ENCODE measurements around the gene ACSBG1. TPM values are rescaled to one million over a fixed set of nuclear protein-coding genes. Genes with fewer than 3 reads are reported as not detected.

ACSBG1 gene
- total RNA-seq, 5 donors from 2014 or later (not counting 1 experiment from before 2014, with no cell fraction given): not detected

GRCh38 chr15:78149068-78149804, 85.1 kb downstream of the ACSBG1 start, which contains the start of gene IDH3A:
TSS of gene IDH3A (plus strand) at chr15:78149362. CDS start at chr15:78149404, 42 bp downstream.
- peak within 1 kb of the TSS; percentile 67 to 82 for H3K4me3 ChIP-seq (ENCODE audit: control insufficient read depth in 1 of 2, extremely low read depth in 1 of 2, low read length in 1 of 2)
- no peaks in the 10 kb centered on the region for H3K36me3 ChIP-seq (ENCODE audit: control insufficient read depth in 2 of 2, extremely low read depth in 1 of 2, insufficient read depth in 1 of 2, low read length in 1 of 2)
- Mint-ChIP-seq H3K36me3 (peaks cover 10% of the 10 kb centered on the region), H3K27me3 (no peaks in the 10 kb centered on the region), H3K4me1 (peaks cover 36 to 44% (median 40%) of the 10 kb centered on the region in 3 donors), H3K9me3 (no peaks in the 10 kb centered on the region), H3K27ac (peak within 1 kb of the TSS; percentile 86 to 88), H3K4me3 (peak within 1 kb of the TSS; percentile 91 to 94 (median 93))
- ChIA-PET POLR2A (interaction anchor here in 1 of 2 donors (0.6 kb wide), 1 partner anchor 54 kb away, joined by 3 read pairs; no protein-coding TSS in a partner anchor), CTCF (interaction anchor here (0.9 to 1.4 kb wide), 3 partner anchors 9 to 46 kb away, joined by 4 to 10 read pairs (median 4); partner anchors contain the start of gene CIB2 (in 1 of the 2))
- H3K27ac ChIP-seq (ENCODE audit: low read length): peak within 1 kb of the TSS; percentile 18
- H3K27me3 ChIP-seq (replicated peaks in 1 of 2; ENCODE audit: control insufficient read depth in 2 of 2, extremely low read depth in 1 of 2, insufficient read depth in 2 of 2, low read length in 1 of 2): no peaks in the 10 kb centered on the region
- WGBS (ENCODE audit: insufficient coverage): under 1% methylated on average over 79 of the region's 79 CpGs
- DNase-seq (peak; percentile 97 to 100 (median 100)), ATAC-seq (replicated peaks in 1 of 4) (peak; percentile 94 to 97 (median 95))
- peaks cover 10 to 22% of the 10 kb centered on the region in 2 experiments for H3K4me1 ChIP-seq (ENCODE audit: control insufficient read depth in 1 of 2, extremely low read depth in 1 of 2, insufficient read depth in 2 of 2, low read length in 2 of 2)
- no peaks in the 10 kb centered on the region for H3K9me3 ChIP-seq

- ChIA-PET POLR2A (no interaction called here), CTCF (interaction anchor here in 1 of 2 donors (1.0 to 1.5 kb wide), 2 partner anchors 17 to 47 kb away, joined by 3 to 6 read pairs; partner anchors contain the start of gene CIB2)
- ATAC-seq (replicated peaks in 1 of 4) (peak in 2 of 4 experiments; percentile 0 to 14), DNase-seq (no peak)
- Mint-ChIP-seq H3K4me1 (peaks cover 36 to 44% (median 39%) of the 10 kb centered on the region in 3 donors), H3K27me3 (no peaks in the 10 kb centered on the region), H3K27ac (peak overlapping the region; percentile 85 to 88), H3K4me3 (peak overlapping the region; percentile 83 to 93 (median 93)), H3K36me3 (peaks cover 10% of the 10 kb centered on the region), H3K9me3 (no peaks in the 10 kb centered on the region)
- Histone ChIP-seq H3K36me3 (ENCODE audit: control insufficient read depth in 2 of 2, extremely low read depth in 1 of 2, insufficient read depth in 1 of 2, low read length in 1 of 2) (no peaks in the 10 kb centered on the region), H3K9me3 (no peaks in the 10 kb centered on the region), H3K4me3 (ENCODE audit: control insufficient read depth in 1 of 2, extremely low read depth in 1 of 2, low read length in 1 of 2) (peak overlapping the region; percentile 63 to 64), H3K27ac (ENCODE audit: low read length) (peak overlapping the region; percentile 18), H3K4me1 (ENCODE audit: control insufficient read depth in 1 of 2, extremely low read depth in 1 of 2, insufficient read depth in 2 of 2, low read length in 2 of 2) (peaks cover 10 to 22% of the 10 kb centered on the region in 2 experiments), H3K27me3 (replicated peaks in 1 of 2; ENCODE audit: control insufficient read depth in 2 of 2, extremely low read depth in 1 of 2, insufficient read depth in 2 of 2, low read length in 1 of 2) (no peaks in the 10 kb centered on the region)
- 0% methylated on average over 1 of the region's 14 CpGs for WGBS (ENCODE audit: insufficient coverage)
Observed at GRCh38 chr15:78148392-78149067, 85.8 kb downstream of the ACSBG1 start.

GRCh38 chr15:78147566-78147965, 86.8 kb downstream of the ACSBG1 start:
- 100% methylated on average over 5 of the region's 6 CpGs for WGBS (ENCODE audit: insufficient coverage)

GRCh38 chr15:78146425-78147154, 87.8 kb downstream of the ACSBG1 start:
- Histone ChIP-seq H3K4me1 (ENCODE audit: control insufficient read depth in 1 of 2, extremely low read depth in 1 of 2, insufficient read depth in 2 of 2, low read length in 2 of 2) (peaks cover 10 to 22% of the 10 kb centered on the region in 2 experiments), H3K36me3 (ENCODE audit: control insufficient read depth in 2 of 2, extremely low read depth in 1 of 2, insufficient read depth in 1 of 2, low read length in 1 of 2) (no peaks in the 10 kb centered on the region), H3K9me3 (no peaks in the 10 kb centered on the region), H3K4me3 (ENCODE audit: control insufficient read depth in 1 of 2, extremely low read depth in 1 of 2, low read length in 1 of 2) (no peak overlapping the region), H3K27me3 (replicated peaks in 1 of 2; ENCODE audit: control insufficient read depth in 2 of 2, extremely low read depth in 1 of 2, insufficient read depth in 2 of 2, low read length in 1 of 2) (no peaks in the 10 kb centered on the region), H3K27ac (ENCODE audit: low read length) (no peak overlapping the region)
- Mint-ChIP-seq H3K27ac (no peak overlapping the region), H3K4me1 (peaks cover 25 to 33% (median 27%) of the 10 kb centered on the region in 3 donors), H3K27me3 (no peaks in the 10 kb centered on the region), H3K4me3 (peak overlapping the region in 1 of 3 donors; percentile 51), H3K9me3 (no peaks in the 10 kb centered on the region), H3K36me3 (no peaks in the 10 kb centered on the region)
- POLR2A ChIA-PET: interaction anchor here in 1 of 2 donors (0.9 kb wide), 1 partner anchor 8 kb away, joined by 3 read pairs; no protein-coding TSS in a partner anchor
- DNase-seq (no peak), ATAC-seq (replicated peaks in 1 of 4) (no peak)
- 63% methylated on average over 2 of the region's 4 CpGs for WGBS (ENCODE audit: insufficient coverage)
- CTCF ChIA-PET: no interaction called here

More at GRCh38 chr15:78147566-78147965, 86.8 kb downstream of the ACSBG1 start:
- H3K36me3 Mint-ChIP-seq: peaks cover under 1% of the 10 kb centered on the region
- ATAC-seq (replicated peaks in 1 of 4): no peak
- peaks cover 26 to 35% (median 30%) of the 10 kb centered on the region in 3 donors for H3K4me1 Mint-ChIP-seq
- H3K4me3 Mint-ChIP-seq: peak overlapping the region; percentile 50 to 61 (median 51)
- Histone ChIP-seq H3K9me3 (no peaks in the 10 kb centered on the region), H3K36me3 (ENCODE audit: control insufficient read depth in 2 of 2, extremely low read depth in 1 of 2, insufficient read depth in 1 of 2, low read length in 1 of 2) (no peaks in the 10 kb centered on the region), H3K27me3 (replicated peaks in 1 of 2; ENCODE audit: control insufficient read depth in 2 of 2, extremely low read depth in 1 of 2, insufficient read depth in 2 of 2, low read length in 1 of 2) (no peaks in the 10 kb centered on the region), H3K4me1 (ENCODE audit: control insufficient read depth in 1 of 2, extremely low read depth in 1 of 2, insufficient read depth in 2 of 2, low read length in 2 of 2) (peaks cover 10 to 22% of the 10 kb centered on the region in 2 experiments), H3K4me3 (ENCODE audit: control insufficient read depth in 1 of 2, extremely low read depth in 1 of 2, low read length in 1 of 2) (no peak overlapping the region), H3K27ac (ENCODE audit: low read length) (no peak overlapping the region)
- H3K9me3 Mint-ChIP-seq: no peaks in the 10 kb centered on the region
- ChIA-PET POLR2A (no interaction called here), CTCF (interaction anchor here in 1 of 2 donors (0.7 to 1.5 kb wide), 3 partner anchors 16 to 48 kb away, joined by 3 to 6 read pairs (median 4); partner anchors contain the start of gene CIB2)
- no peaks in the 10 kb centered on the region for H3K27me3 Mint-ChIP-seq
- DNase-seq: no peak
- peak overlapping the region in 1 of 2 donors; percentile 53 for H3K27ac Mint-ChIP-seq

- Mint-ChIP-seq H3K36me3 (no peaks in the 10 kb centered on the region), H3K27me3 (no peaks in the 10 kb centered on the region), H3K27ac (no peak overlapping the region), H3K4me3 (no peak overlapping the region), H3K9me3 (no peaks in the 10 kb centered on the region), H3K4me1 (peaks cover 2 to 3% (median 2%) of the 10 kb centered on the region in 3 donors)
- ATAC-seq (replicated peaks in 1 of 4) (no peak), DNase-seq (no peak)
- no peak overlapping the region for H3K4me3 ChIP-seq (ENCODE audit: control insufficient read depth in 1 of 2, extremely low read depth in 1 of 2, low read length in 1 of 2)
- no peaks in the 10 kb centered on the region for H3K36me3 ChIP-seq (ENCODE audit: control insufficient read depth in 2 of 2, extremely low read depth in 1 of 2, insufficient read depth in 1 of 2, low read length in 1 of 2)
- H3K9me3 ChIP-seq: no peaks in the 10 kb centered on the region
- peaks cover 0 to 2% of the 10 kb centered on the region in 2 experiments for H3K27me3 ChIP-seq (replicated peaks in 1 of 2; ENCODE audit: control insufficient read depth in 2 of 2, extremely low read depth in 1 of 2, insufficient read depth in 2 of 2, low read length in 1 of 2)
- ChIA-PET CTCF (no interaction called here), POLR2A (no interaction called here)
- no peak overlapping the region for H3K27ac ChIP-seq (ENCODE audit: low read length)
- H3K4me1 ChIP-seq (ENCODE audit: control insufficient read depth in 1 of 2, extremely low read depth in 1 of 2, insufficient read depth in 2 of 2, low read length in 2 of 2): no peaks in the 10 kb centered on the region
- 86% methylated on average over 3 of the region's 3 CpGs for WGBS (ENCODE audit: insufficient coverage)
Observed at GRCh38 chr15:78142332-78142731, 92.0 kb downstream of the ACSBG1 start.

- no peaks in the 10 kb centered on the region for H3K36me3 ChIP-seq (ENCODE audit: control insufficient read depth in 2 of 2, extremely low read depth in 1 of 2, insufficient read depth in 1 of 2, low read length in 1 of 2)
- no peaks in the 10 kb centered on the region for H3K4me1 Mint-ChIP-seq
- H3K27me3 Mint-ChIP-seq: no peaks in the 10 kb centered on the region
- DNase-seq (no peak), ATAC-seq (replicated peaks in 1 of 4) (no peak)
- ChIA-PET POLR2A (no interaction called here), CTCF (interaction anchor here in 1 of 2 donors (1.7 kb wide), 1 partner anchor 10 kb away, joined by 3 read pairs; the partner anchor contains the start of gene CIB2)
- H3K9me3 ChIP-seq: no peaks in the 10 kb centered on the region
- H3K27ac Mint-ChIP-seq: no peak overlapping the region
- H3K36me3 Mint-ChIP-seq: no peaks in the 10 kb centered on the region
- H3K27ac ChIP-seq (ENCODE audit: low read length): no peak overlapping the region
- H3K4me3 ChIP-seq (ENCODE audit: control insufficient read depth in 1 of 2, extremely low read depth in 1 of 2, low read length in 1 of 2): no peak overlapping the region
- H3K4me3 Mint-ChIP-seq: no peak overlapping the region
- H3K4me1 ChIP-seq (ENCODE audit: control insufficient read depth in 1 of 2, extremely low read depth in 1 of 2, insufficient read depth in 2 of 2, low read length in 2 of 2): no peaks in the 10 kb centered on the region
- H3K27me3 ChIP-seq (replicated peaks in 1 of 2; ENCODE audit: control insufficient read depth in 2 of 2, extremely low read depth in 1 of 2, insufficient read depth in 2 of 2, low read length in 1 of 2): peaks cover 0 to 2% of the 10 kb centered on the region in 2 experiments
- H3K9me3 Mint-ChIP-seq: no peaks in the 10 kb centered on the region
Observed at GRCh38 chr15:78140292-78140691, 94.1 kb downstream of the ACSBG1 start.
